ENCODE measurements around the gene TNFAIP6. TPM values are rescaled to one million over a fixed set of nuclear protein-coding genes. Genes with fewer than 3 reads are reported as not detected.

The TNFAIP6 gene
- total and polyA plus RNA-seq, 12 donors = 0.20 to 9.0 (median 0.27) TPM; not detected in 3

- Histone ChIP-seq H3K9me3 (replicated peaks in 1 of 3) (peaks cover 0 to 7% (median 0%) of the 10 kb centered on the region in 3 donors), H3K4me1 (replicated peaks in 1 of 2) (no peaks in the 10 kb centered on the region), H3K27me3 (no peaks in the 10 kb centered on the region), H3K36me3 (replicated peaks in 1 of 2) (no peaks in the 10 kb centered on the region), H3K27ac (no peak overlapping the region), H3K4me3 (no peak overlapping the region)
- TF ChIP-seq CTCF (IDR thresholded peaks at IDR 0.05) (no peak), POLR2A (IDR thresholded peaks at IDR 0.05) (no peak)
- WGBS, 4 donors = 85 to 91% (median 89%) methylated on average over 2 of the region's 2 CpGs
- intact Hi-C loops (cut with DNase I) = no loop called here
- DNase-seq = no peak
Measured at GRCh38 chr2:151344906-151345305, 12.5 kb upstream of the TNFAIP6 start.

- H3K27me3 ChIP-seq = no peaks in the 10 kb centered on the region
- peaks cover 0 to 7% (median 0%) of the 10 kb centered on the region in 3 donors for H3K9me3 ChIP-seq (replicated peaks in 1 of 3)
- no peak for DNase-seq
- no peaks in the 10 kb centered on the region for H3K4me1 ChIP-seq (replicated peaks in 1 of 2)
- no peak overlapping the region for H3K27ac ChIP-seq
- intact Hi-C loops (cut with DNase I) = no loop called here
- no peak overlapping the region for H3K4me3 ChIP-seq
- TF ChIP-seq POLR2A (IDR thresholded peaks at IDR 0.05) = no peak
- no peak for TF ChIP-seq CTCF (IDR thresholded peaks at IDR 0.05)
- no peaks in the 10 kb centered on the region for H3K36me3 ChIP-seq (replicated peaks in 1 of 2)
Measured at GRCh38 chr2:151347294-151347693, 10.1 kb upstream of the TNFAIP6 start.

GRCh38 chr2:151347906-151348305, 9.5 kb upstream of the TNFAIP6 start:
- intact Hi-C loops (cut with DNase I) = no loop called here
- H3K4me3 ChIP-seq = no peak overlapping the region

GRCh38 chr2:151350579-151351195, 6.7 kb upstream of the TNFAIP6 start:
- 56 to 81% (median 65%) methylated on average over 4 of the region's 4 CpGs for WGBS, 4 donors
- intact Hi-C loops (cut with DNase I) = no loop called here

More at GRCh38 chr2:151347906-151348305, 9.5 kb upstream of the TNFAIP6 start:
- DNase-seq = no peak
- Histone ChIP-seq H3K36me3 (replicated peaks in 1 of 2) (no peaks in the 10 kb centered on the region), H3K27me3 (no peaks in the 10 kb centered on the region), H3K27ac (no peak overlapping the region), H3K4me1 (replicated peaks in 1 of 2) (no peaks in the 10 kb centered on the region), H3K9me3 (replicated peaks in 1 of 3) (peaks cover 0 to 7% (median 0%) of the 10 kb centered on the region in 3 donors)
- TF ChIP-seq POLR2A (IDR thresholded peaks at IDR 0.05) (no peak), CTCF (IDR thresholded peaks at IDR 0.05) (no peak)
- WGBS, 4 donors = 46 to 56% (median 46%) methylated on average over 4 to 5 of the region's 5 CpGs

More at GRCh38 chr2:151350579-151351195, 6.7 kb upstream of the TNFAIP6 start:
- Histone ChIP-seq H3K4me3 (no peak overlapping the region), H3K27ac (no peak overlapping the region), H3K27me3 (no peaks in the 10 kb centered on the region), H3K9me3 (replicated peaks in 1 of 3) (no peaks in the 10 kb centered on the region), H3K36me3 (replicated peaks in 1 of 2) (no peaks in the 10 kb centered on the region), H3K4me1 (replicated peaks in 1 of 2) (no peaks in the 10 kb centered on the region)
- DNase-seq = no peak
- TF ChIP-seq CTCF (IDR thresholded peaks at IDR 0.05) = no peak
- no peak for TF ChIP-seq POLR2A (IDR thresholded peaks at IDR 0.05)
